NB4 (cell line): ENCODE measurements around the gene HSD17B1.

Source experiments
- MYC ChIP-seq: IDR thresholded peaks from 2 replicates; pipeline ENCODE4 v1.6.1; 2011; ENCODE audit warnings: low read depth, low read length
- POLR2A ChIP-seq: IDR thresholded peaks from 2 replicates; pipeline ENCODE4 v1.6.1; 2011; ENCODE audit warnings: mild to moderate bottlenecking; ENCODE audit not compliant: insufficient read length; ENCODE audit errors: extremely low read depth
- TF ChIP-seq, protein P1 (sequence below): IDR thresholded peaks from one replicate; pipeline ENCODE4 v1.5.1; 2012; ENCODE audit warnings: low read depth, low read length
- TF ChIP-seq, protein P2 (sequence below): IDR thresholded peaks from 2 replicates; pipeline ENCODE4 v1.6.1; 2011; ENCODE audit warnings: low read depth, low read length

DNA sequence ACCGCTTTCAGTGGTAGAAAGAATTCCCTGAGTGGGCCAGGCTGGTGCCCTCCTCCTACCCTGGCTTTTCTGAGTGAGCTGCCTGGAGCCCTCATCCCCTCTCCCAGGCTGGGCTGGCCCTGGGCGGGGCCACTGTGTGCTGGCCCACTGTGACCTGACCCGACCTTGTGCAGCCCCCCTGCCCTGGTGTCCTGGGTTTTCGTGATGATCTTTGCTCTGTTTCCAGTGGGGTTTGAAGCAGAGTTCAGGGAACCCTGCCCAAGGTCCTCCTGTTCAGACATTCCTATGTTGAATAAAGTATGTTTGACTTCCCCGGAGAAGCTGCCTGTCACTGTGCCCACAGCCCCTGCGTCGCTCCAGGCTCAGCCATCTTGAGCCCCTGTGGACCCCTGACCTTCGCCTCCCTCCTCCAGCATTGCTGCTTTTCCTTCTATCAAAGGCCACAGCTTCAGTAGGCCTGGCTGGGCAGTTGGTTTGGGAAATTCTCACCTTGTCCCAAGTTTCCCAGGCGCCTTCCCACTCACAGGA, 30.4 kb upstream of the HSD17B1 start:
- TF ChIP-seq, protein P1, sequence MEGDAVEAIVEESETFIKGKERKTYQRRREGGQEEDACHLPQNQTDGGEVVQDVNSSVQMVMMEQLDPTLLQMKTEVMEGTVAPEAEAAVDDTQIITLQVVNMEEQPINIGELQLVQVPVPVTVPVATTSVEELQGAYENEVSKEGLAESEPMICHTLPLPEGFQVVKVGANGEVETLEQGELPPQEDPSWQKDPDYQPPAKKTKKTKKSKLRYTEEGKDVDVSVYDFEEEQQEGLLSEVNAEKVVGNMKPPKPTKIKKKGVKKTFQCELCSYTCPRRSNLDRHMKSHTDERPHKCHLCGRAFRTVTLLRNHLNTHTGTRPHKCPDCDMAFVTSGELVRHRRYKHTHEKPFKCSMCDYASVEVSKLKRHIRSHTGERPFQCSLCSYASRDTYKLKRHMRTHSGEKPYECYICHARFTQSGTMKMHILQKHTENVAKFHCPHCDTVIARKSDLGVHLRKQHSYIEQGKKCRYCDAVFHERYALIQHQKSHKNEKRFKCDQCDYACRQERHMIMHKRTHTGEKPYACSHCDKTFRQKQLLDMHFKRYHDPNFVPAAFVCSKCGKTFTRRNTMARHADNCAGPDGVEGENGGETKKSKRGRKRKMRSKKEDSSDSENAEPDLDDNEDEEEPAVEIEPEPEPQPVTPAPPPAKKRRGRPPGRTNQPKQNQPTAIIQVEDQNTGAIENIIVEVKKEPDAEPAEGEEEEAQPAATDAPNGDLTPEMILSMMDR, result no peak
- TF ChIP-seq POLR2A (no peak), MYC (no peak)
- TF ChIP-seq, protein P2, sequence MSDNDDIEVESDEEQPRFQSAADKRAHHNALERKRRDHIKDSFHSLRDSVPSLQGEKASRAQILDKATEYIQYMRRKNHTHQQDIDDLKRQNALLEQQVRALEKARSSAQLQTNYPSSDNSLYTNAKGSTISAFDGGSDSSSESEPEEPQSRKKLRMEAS, result no peak
